HepG2 (cell line): ENCODE measurements around the gene PET117. TPM values are rescaled to one million over a fixed set of nuclear protein-coding genes. Genes with fewer than 3 reads are reported as not detected.

ENCODE experiments used
- CCAR2 ChIP-seq: fragments of 200-400 bp; formaldehyde crosslinking; optimal IDR thresholded peaks from 2 replicates; pipeline ENCODE3; 2018; ENCODE audit warnings: low read depth, mild to moderate bottlenecking, low read length, moderate library complexity
- CSRNP2 ChIP-seq: sonication (generic); formaldehyde crosslinking; conservative IDR thresholded peaks from 2 replicates; pipeline ENCODE4 v1.8.0; 2022; ENCODE audit warnings: low read depth, missing genetic modification reagents
- GABPA ChIP-seq, 2 experiments: IDR thresholded peaks; 2 replicates each; pipeline ENCODE4 v1.6.1; 2011 to 2016; ENCODE audit warnings: low read depth in 2 of 2, low read length in 1 of 2, missing biosample characterization in 1 of 2, missing genetic modification characterization in 1 of 2
- HNF4A ChIP-seq: sonication (generic); formaldehyde crosslinking; IDR thresholded peaks from 2 replicates; pipeline ENCODE4 v1.4.0; 2020; ENCODE audit warnings: missing genetic modification reagents
- HNRNPK ChIP-seq: fragments of 200-400 bp; formaldehyde crosslinking; IDR thresholded peaks from 2 replicates; pipeline ENCODE4 v1.6.1; 2018; ENCODE audit warnings: low read length, low read depth, moderate library complexity, mild to moderate bottlenecking; ENCODE audit not compliant: poor library complexity, severe bottlenecking
- MTF2 ChIP-seq: sonication (generic); formaldehyde crosslinking; IDR thresholded peaks from 2 replicates; pipeline ENCODE4 v1.5.0; 2020; ENCODE audit warnings: missing genetic modification reagents, borderline replicate concordance
- SNAPC4 ChIP-seq: sonication (generic); formaldehyde crosslinking; IDR thresholded peaks from 2 replicates; pipeline ENCODE4 v1.4.0; 2020; ENCODE audit warnings: mild to moderate bottlenecking, missing genetic modification reagents
- SP4 ChIP-seq: sonication (generic); formaldehyde crosslinking; IDR thresholded peaks from 2 replicates; pipeline ENCODE4 v1.8.1; 2023; ENCODE audit warnings: mild to moderate bottlenecking, missing genetic modification reagents
- TCF7 ChIP-seq: sonication (generic); IDR thresholded peaks from 2 replicates; pipeline ENCODE4 v1.6.1; 2016; ENCODE audit warnings: antibody characterized with exemption, low read depth
- UBTF ChIP-seq: sonication (generic); formaldehyde crosslinking; IDR thresholded peaks from 2 replicates; pipeline ENCODE4 v1.4.0; 2020; ENCODE audit warnings: mild to moderate bottlenecking, missing genetic modification reagents
- ZBTB44 ChIP-seq: sonication (generic); formaldehyde crosslinking; IDR thresholded peaks from 2 replicates; pipeline ENCODE4 v1.4.0; 2020; ENCODE audit warnings: missing genetic modification reagents
- ZNF225 ChIP-seq: sonication (generic); formaldehyde crosslinking; IDR thresholded peaks from 2 replicates; pipeline ENCODE4 v1.4.0; 2020; ENCODE audit warnings: mild to moderate bottlenecking, missing genetic modification reagents
- ZNF441 ChIP-seq: sonication (generic); formaldehyde crosslinking; IDR thresholded peaks from 2 replicates; pipeline ENCODE4 v1.7.0; 2021; ENCODE audit warnings: missing genetic modification reagents, borderline replicate concordance
- ZNF816 ChIP-seq: sonication (generic); formaldehyde crosslinking; IDR thresholded peaks from 2 replicates; pipeline ENCODE4 v1.8.0; 2022; ENCODE audit warnings: missing genetic modification reagents, mild to moderate bottlenecking, borderline replicate concordance
- polyA plus RNA-seq, 8 experiments: library from polyadenylated mRNA; depleted of rRNA in 3 of 8; stranded (reverse) in 7 of 8; unstranded in 1 of 8; fragments of >200 nt; fragmentation: Illumina TruSeq in 4 of 8; extraction: Trizol in 4 of 8; gene quantifications; 2 replicates each; pipeline versions ENCODE4 v1.2.1 to v1.2.3, GENCODE V29; 2011 to 2016; ENCODE audit warnings: low read depth in 4 of 8, missing spikeins in 1 of 8, mixed read lengths in 1 of 8; ENCODE audit not compliant: insufficient read depth in 1 of 8
- total RNA-seq, 5 experiments: library from RNA; depleted of rRNA; stranded (reverse); fragments of >200 nt; fragmentation: Illumina TruSeq; extraction: Trizol; gene quantifications; 2 replicates each; pipeline ENCODE4 v1.2.3, GENCODE V29; 2016; ENCODE audit warnings: low read depth in 1 of 5

The PET117 gene
- total and polyA plus RNA-seq, 2 of the 13 experiments (the other 11 are each of a cell fraction or from before 2014, with no cell fraction given), result 22.2 to 48.2 TPM

DNA sequence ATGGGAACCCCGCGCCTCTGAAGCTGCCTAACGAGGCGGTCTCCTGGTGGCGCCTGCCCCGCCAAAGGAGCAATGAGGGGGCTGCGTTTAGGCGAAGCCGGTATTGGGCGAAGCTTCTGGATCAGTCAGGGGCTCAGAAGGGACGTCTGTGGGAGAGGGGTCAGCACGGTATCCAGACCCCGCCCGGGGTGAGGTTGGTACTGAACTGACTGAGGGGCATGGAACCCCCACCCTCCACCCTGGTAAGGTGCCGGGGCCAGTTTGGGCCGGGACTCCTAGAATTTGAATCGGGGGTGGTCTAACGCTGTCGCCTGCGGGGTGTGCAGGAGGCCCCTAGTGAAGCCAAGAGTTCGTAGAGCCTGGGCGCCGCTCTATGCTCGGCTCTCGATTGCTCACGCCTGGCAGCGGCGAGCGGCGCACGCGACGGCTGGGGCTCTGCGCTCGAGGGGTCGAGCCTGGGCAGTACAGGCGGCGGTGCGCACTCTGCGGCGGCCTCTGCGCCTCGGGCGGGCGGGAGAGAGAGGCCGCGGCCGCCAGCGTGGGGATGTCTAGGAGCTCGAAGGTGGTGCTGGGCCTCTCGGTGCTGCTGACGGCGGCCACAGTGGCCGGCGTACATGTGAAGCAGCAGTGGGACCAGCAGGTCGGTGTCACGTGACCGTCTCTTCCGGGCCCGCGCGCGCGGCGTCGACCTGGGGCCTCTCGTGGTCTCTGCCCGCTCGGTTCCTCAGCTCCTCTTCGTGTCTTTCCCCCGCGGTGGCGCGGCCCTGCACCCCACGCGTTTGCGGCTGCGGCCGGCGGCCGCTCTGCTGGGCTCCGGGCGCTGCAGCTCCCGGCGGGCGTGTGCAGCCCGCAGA is at the start of gene PET117, which contains the start of gene KAT14 (continued):
- peak; percentile 98 for TF ChIP-seq UBTF
- TF ChIP-seq SNAPC4 (CRISPR knock-in tag), result peak; percentile 93; the same call in 1 of the 2 replicates
- TF ChIP-seq ZNF441 (CRISPR knock-in tag), result peak; percentile 89
- peak; percentile 95; the same call in 1 of the 2 replicates for TF ChIP-seq ZBTB44
- TF ChIP-seq SP4, result peak; percentile 88
- peak; percentile 69; the same call in 1 of the 2 replicates for TF ChIP-seq CSRNP2 (CRISPR knock-in tag)
- peak; percentile 83 for TF ChIP-seq CCAR2
- peak; percentile 59 for TF ChIP-seq HNF4A (CRISPR knock-in tag)
- TF ChIP-seq ZNF225, result peak; percentile 99
- peak; percentile 86 for TF ChIP-seq HNRNPK
- peak; percentile 37 for TF ChIP-seq GABPA (IDR thresholded peaks at IDR 0.05; ENCODE audit: low read depth, low read length)
- TF ChIP-seq GABPA (CRISPR knock-in tag; IDR thresholded peaks at IDR 0.05; ENCODE audit: low read depth), result peak; percentile 48; the same call in 1 of the 2 replicates
- TF ChIP-seq MTF2 (CRISPR knock-in tag), result peak; percentile 98
- TF ChIP-seq TCF7, result no peak
- peak; percentile 93; the same call in 1 of the 2 replicates for TF ChIP-seq ZNF816 (CRISPR knock-in tag)
